HEK293 (cell line): ENCODE results near the gene GCNT4.

Source experiments
- CTCF ChIA-PET: fragments of 350-600 bp; formaldehyde crosslinking; extraction: SDS; loops from one replicate; lab custom pipeline; 2021; ENCODE audit warnings: antibody characterized with exemption; lab: Yijun Ruan, JAX
- POLR2A ChIA-PET: fragments of 300-600 bp; formaldehyde crosslinking; extraction: SDS; loops from one replicate; lab custom pipeline; 2020; ENCODE audit warnings: antibody characterized with exemption, inconsistent platforms; lab: Yijun Ruan, JAX
- H3K27ac ChIP-seq: fragments of 200-500 bp; sonication (Bioruptor generic); 2 replicates; pipeline ENCODE4 v1.5.1; 2014; ENCODE audit warnings: low read depth, low read length, control low read depth, inconsistent platforms; ENCODE audit errors: extremely low read depth
- H3K36me3 ChIP-seq, 2 experiments: fragments of 200-500 bp in 1 of 2; sonication (Bioruptor generic) in 1 of 2; 1 replicate in 1 of 2; 2 replicates in 1 of 2; pipeline ENCODE4 v1.5.1; 2014 to 2017; ENCODE audit warnings: inconsistent platforms in 2 of 2, low read length in 2 of 2; ENCODE audit not compliant: control insufficient read depth in 2 of 2, insufficient read depth in 1 of 2
- H3K4me1 ChIP-seq: fragments of 200-500 bp; sonication (Bioruptor generic); 2 replicates; pipeline ENCODE4 v1.5.1; 2014; ENCODE audit warnings: mild to moderate bottlenecking, low read length, inconsistent platforms; ENCODE audit not compliant: control insufficient read depth, insufficient read depth
- H3K4me3 ChIP-seq: 2 replicates; pipeline ENCODE4 v1.5.1; 2011; ENCODE audit warnings: low read depth, mild to moderate bottlenecking, control low read depth, low read length, moderate library complexity
- H3K9me3 ChIP-seq: fragments of 200-500 bp; sonication (Bioruptor generic); 2 replicates; pipeline ENCODE4 v1.5.1; 2014; ENCODE audit warnings: low read depth, low read length, inconsistent platforms; ENCODE audit not compliant: control insufficient read depth, insufficient read depth
- GLIS1 ChIP-seq: fragments of 450-650 bp; formaldehyde crosslinking; IDR thresholded peaks from 2 replicates; pipeline ENCODE4 v1.5.1; 2016; ENCODE audit warnings: missing biosample characterization, missing genetic modification characterization
- HOXA7 ChIP-seq: sonication (generic); formaldehyde crosslinking; IDR thresholded peaks from 2 replicates; pipeline ENCODE4 v1.8.1; 2022; ENCODE audit warnings: missing genetic modification reagents, borderline replicate concordance
- KLF1 ChIP-seq: fragments of 450-650 bp; formaldehyde crosslinking; IDR thresholded peaks from 2 replicates; pipeline ENCODE4 v1.5.1; 2016; ENCODE audit warnings: missing biosample characterization, missing genetic modification characterization
- OSR2 ChIP-seq: fragments of 450-650 bp; formaldehyde crosslinking; IDR thresholded peaks from 2 replicates; pipeline ENCODE4 v1.5.1; 2016; ENCODE audit warnings: missing biosample characterization, missing genetic modification characterization
- ZNF140 ChIP-seq: fragments of 450-650 bp; formaldehyde crosslinking; IDR thresholded peaks from 2 replicates; pipeline ENCODE4 v1.5.1; 2016; ENCODE audit warnings: missing biosample characterization, missing genetic modification characterization
- ZNF214 ChIP-seq: fragments of 450-650 bp; formaldehyde crosslinking; IDR thresholded peaks from 2 replicates; pipeline ENCODE4 v1.5.1; 2017; ENCODE audit warnings: missing biosample characterization, mild to moderate bottlenecking, missing genetic modification characterization, borderline replicate concordance
- ZNF366 ChIP-seq: fragments of 450-650 bp; formaldehyde crosslinking; conservative IDR thresholded peaks from 2 replicates; pipeline ENCODE4 v1.5.1; 2016; ENCODE audit warnings: missing biosample characterization, missing genetic modification characterization
- ZNF501 ChIP-seq: fragments of 450-650 bp; formaldehyde crosslinking; IDR thresholded peaks from 2 replicates; pipeline ENCODE4 v1.5.1; 2016; ENCODE audit warnings: missing biosample characterization, missing genetic modification characterization
- ZNF555 ChIP-seq: fragments of 450-650 bp; formaldehyde crosslinking; conservative IDR thresholded peaks from 2 replicates; pipeline ENCODE4 v1.5.1; 2017; ENCODE audit warnings: missing biosample characterization, mild to moderate bottlenecking, missing genetic modification characterization, inconsistent platforms
- ZNF624 ChIP-seq: fragments of 450-650 bp; formaldehyde crosslinking; IDR thresholded peaks from 2 replicates; pipeline ENCODE4 v1.5.1; 2017; ENCODE audit warnings: missing biosample characterization, missing genetic modification characterization
- ZNF707 ChIP-seq: fragments of 450-650 bp; formaldehyde crosslinking; IDR thresholded peaks from 2 replicates; pipeline ENCODE4 v1.5.1; 2016; ENCODE audit warnings: missing biosample characterization, missing genetic modification characterization
- ZNF776 ChIP-seq: fragments of 450-650 bp; formaldehyde crosslinking; IDR thresholded peaks from 2 replicates; pipeline ENCODE4 v1.5.0; 2017; ENCODE audit warnings: missing biosample characterization, missing genetic modification characterization, borderline replicate concordance
- ZNF777 ChIP-seq: fragments of 450-650 bp; formaldehyde crosslinking; IDR thresholded peaks from 2 replicates; pipeline ENCODE4 v1.5.1; 2017; ENCODE audit warnings: missing biosample characterization, missing genetic modification characterization, borderline replicate concordance
- ZNF785 ChIP-seq: fragments of 450-650 bp; formaldehyde crosslinking; IDR thresholded peaks from 2 replicates; pipeline ENCODE4 v1.5.1; 2016; ENCODE audit warnings: missing biosample characterization, missing genetic modification characterization
- ZNF791 ChIP-seq: fragments of 450-650 bp; formaldehyde crosslinking; IDR thresholded peaks from 2 replicates; pipeline ENCODE4 v1.5.1; 2016; ENCODE audit warnings: missing biosample characterization, missing genetic modification characterization
- TF ChIP-seq, protein P1 (sequence below): fragments of 450-650 bp; formaldehyde crosslinking; IDR thresholded peaks from 2 replicates; pipeline ENCODE4 v1.5.1; 2016; ENCODE audit warnings: missing biosample characterization, missing genetic modification characterization
- TF ChIP-seq, protein P2 (sequence below): fragments of 450-650 bp; formaldehyde crosslinking; IDR thresholded peaks from 2 replicates; pipeline ENCODE4 v1.5.1; 2016; ENCODE audit warnings: missing biosample characterization, missing genetic modification characterization, low read depth
- TF ChIP-seq, protein P3 (sequence below): fragments of 450-650 bp; formaldehyde crosslinking; IDR thresholded peaks from 2 replicates; pipeline ENCODE4 v1.5.1; 2016; ENCODE audit warnings: missing biosample characterization, missing genetic modification characterization
- TF ChIP-seq, protein P4 (sequence below): fragments of 450-650 bp; formaldehyde crosslinking; IDR thresholded peaks from 2 replicates; pipeline ENCODE4 v1.5.1; 2017; ENCODE audit warnings: missing biosample characterization, missing genetic modification characterization

The GCNT4 gene

DNA sequence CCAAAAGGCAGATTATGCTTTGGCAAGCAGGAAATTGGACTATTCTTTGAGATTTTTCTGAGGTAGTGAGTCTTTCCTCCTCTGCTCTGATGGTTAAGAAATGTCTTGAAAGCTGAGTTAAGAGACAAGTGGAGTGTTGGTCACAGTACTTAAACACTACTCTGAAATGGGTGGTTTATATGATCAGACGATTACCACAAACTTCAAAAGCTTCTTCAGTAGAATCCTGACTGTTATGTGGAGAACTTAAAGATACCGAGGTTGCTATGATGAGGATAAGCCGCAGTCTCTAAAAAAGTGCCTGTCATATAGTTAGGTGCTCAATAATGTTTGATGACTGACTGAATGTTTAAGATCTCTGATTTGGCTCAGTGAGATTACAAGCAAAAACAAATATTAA is 24.3 kb downstream of the GCNT4 start:
- H3K27ac ChIP-seq: no peak overlapping the region
- no peak overlapping the region for H3K4me3 ChIP-seq
- H3K4me1 ChIP-seq: no peaks in the 10 kb centered on the region
- POLR2A ChIA-PET: no interaction called here
- no peaks in the 10 kb centered on the region for H3K9me3 ChIP-seq
- no peaks in the 10 kb centered on the region for H3K36me3 ChIP-seq
- TF ChIP-seq GLIS1: no peak
- TF ChIP-seq, all 188 proteins: peak for 0
- CTCF ChIA-PET: interaction anchor here (2.9 kb wide), 1 partner anchor 22 kb away, joined by 11 read pairs; no protein-coding TSS in a partner anchor

DNA sequence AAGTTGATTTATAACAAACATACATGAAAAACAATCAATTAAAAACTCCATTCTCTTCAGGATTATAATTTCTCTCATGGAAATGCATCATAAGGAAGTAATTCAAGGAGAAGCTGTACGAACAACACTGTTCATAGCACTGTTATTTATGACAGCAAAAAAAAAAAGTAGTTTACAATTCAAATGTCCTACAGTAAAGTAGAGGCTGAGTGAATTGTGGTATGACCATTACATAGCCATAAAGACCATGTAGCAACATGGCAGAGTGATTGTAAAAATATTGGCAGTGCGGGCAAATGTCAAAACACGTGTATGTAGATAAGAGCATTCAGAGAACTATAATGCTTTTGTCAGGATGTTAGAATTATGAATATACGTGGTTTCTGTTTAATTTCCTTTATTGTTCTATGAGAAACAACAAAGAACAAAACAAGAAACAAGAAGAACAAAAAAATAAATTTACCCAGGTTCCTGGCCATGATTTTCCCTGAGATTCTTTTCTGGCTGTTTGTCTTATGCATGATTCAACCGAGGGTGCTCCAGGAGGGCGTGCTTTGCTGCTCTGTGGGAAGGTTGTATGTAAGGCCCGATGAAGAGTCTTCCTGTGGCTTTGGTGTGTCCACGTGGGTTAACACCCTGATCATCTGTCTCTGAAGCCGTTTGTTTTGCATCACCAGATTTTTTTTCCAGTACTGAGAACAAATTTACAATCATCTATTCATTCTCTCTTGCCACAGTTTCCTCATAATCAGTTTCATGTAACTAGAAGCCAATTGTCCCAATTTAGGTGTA is 28.8 kb downstream of the GCNT4 start:
- H3K4me1 ChIP-seq: no peaks in the 10 kb centered on the region
- H3K27ac ChIP-seq: no peak overlapping the region
- POLR2A ChIA-PET: no interaction called here
- CTCF ChIA-PET: no interaction called here
- no peaks in the 10 kb centered on the region for H3K9me3 ChIP-seq
- no peak for TF ChIP-seq ZNF366 (tag by site-specific recombination)
- TF ChIP-seq ZNF777 (tag by site-specific recombination): no peak
- no peak for TF ChIP-seq ZNF501 (tag by site-specific recombination)
- no peak for TF ChIP-seq ZNF791 (tag by site-specific recombination)
- TF ChIP-seq, protein P1, sequence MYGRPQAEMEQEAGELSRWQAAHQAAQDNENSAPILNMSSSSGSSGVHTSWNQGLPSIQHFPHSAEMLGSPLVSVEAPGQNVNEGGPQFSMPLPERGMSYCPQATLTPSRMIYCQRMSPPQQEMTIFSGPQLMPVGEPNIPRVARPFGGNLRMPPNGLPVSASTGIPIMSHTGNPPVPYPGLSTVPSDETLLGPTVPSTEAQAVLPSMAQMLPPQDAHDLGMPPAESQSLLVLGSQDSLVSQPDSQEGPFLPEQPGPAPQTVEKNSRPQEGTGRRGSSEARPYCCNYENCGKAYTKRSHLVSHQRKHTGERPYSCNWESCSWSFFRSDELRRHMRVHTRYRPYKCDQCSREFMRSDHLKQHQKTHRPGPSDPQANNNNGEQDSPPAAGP (tag by site-specific recombination): no peak
- TF ChIP-seq ZNF214 (tag by site-specific recombination): no peak
- no peak for TF ChIP-seq HOXA7 (CRISPR knock-in tag)
- TF ChIP-seq ZNF785: no peak
- no peak for TF ChIP-seq ZNF624 (tag by site-specific recombination)
- TF ChIP-seq ZNF555 (tag by site-specific recombination): no peak
- TF ChIP-seq ZNF707: no peak
- no peak for TF ChIP-seq ZNF776
- TF ChIP-seq, protein P2, sequence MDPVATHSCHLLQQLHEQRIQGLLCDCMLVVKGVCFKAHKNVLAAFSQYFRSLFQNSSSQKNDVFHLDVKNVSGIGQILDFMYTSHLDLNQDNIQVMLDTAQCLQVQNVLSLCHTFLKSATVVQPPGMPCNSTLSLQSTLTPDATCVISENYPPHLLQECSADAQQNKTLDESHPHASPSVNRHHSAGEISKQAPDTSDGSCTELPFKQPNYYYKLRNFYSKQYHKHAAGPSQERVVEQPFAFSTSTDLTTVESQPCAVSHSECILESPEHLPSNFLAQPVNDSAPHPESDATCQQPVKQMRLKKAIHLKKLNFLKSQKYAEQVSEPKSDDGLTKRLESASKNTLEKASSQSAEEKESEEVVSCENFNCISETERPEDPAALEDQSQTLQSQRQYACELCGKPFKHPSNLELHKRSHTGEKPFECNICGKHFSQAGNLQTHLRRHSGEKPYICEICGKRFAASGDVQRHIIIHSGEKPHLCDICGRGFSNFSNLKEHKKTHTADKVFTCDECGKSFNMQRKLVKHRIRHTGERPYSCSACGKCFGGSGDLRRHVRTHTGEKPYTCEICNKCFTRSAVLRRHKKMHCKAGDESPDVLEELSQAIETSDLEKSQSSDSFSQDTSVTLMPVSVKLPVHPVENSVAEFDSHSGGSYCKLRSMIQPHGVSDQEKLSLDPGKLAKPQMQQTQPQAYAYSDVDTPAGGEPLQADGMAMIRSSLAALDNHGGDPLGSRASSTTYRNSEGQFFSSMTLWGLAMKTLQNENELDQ (tag by site-specific recombination): no peak
- no peak for TF ChIP-seq GLIS1
- no peak for TF ChIP-seq ZNF140 (tag by site-specific recombination)
- TF ChIP-seq OSR2 (tag by site-specific recombination): no peak
- no peak for TF ChIP-seq KLF1 (tag by site-specific recombination)
- TF ChIP-seq, protein P3, sequence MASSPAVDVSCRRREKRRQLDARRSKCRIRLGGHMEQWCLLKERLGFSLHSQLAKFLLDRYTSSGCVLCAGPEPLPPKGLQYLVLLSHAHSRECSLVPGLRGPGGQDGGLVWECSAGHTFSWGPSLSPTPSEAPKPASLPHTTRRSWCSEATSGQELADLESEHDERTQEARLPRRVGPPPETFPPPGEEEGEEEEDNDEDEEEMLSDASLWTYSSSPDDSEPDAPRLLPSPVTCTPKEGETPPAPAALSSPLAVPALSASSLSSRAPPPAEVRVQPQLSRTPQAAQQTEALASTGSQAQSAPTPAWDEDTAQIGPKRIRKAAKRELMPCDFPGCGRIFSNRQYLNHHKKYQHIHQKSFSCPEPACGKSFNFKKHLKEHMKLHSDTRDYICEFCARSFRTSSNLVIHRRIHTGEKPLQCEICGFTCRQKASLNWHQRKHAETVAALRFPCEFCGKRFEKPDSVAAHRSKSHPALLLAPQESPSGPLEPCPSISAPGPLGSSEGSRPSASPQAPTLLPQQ (tag by site-specific recombination): no peak
- TF ChIP-seq, protein P4, sequence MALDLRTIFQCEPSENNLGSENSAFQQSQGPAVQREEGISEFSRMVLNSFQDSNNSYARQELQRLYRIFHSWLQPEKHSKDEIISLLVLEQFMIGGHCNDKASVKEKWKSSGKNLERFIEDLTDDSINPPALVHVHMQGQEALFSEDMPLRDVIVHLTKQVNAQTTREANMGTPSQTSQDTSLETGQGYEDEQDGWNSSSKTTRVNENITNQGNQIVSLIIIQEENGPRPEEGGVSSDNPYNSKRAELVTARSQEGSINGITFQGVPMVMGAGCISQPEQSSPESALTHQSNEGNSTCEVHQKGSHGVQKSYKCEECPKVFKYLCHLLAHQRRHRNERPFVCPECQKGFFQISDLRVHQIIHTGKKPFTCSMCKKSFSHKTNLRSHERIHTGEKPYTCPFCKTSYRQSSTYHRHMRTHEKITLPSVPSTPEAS: no peak
- H3K4me3 ChIP-seq: no peak overlapping the region
- no peaks in the 10 kb centered on the region for H3K36me3 ChIP-seq
